Caco-2 (cell line): ENCODE data around the gene CHSY1. TPM values are rescaled to one million over a fixed set of nuclear protein-coding genes. Genes with fewer than 3 reads are reported as not detected.

Source experiments
- BruUV-seq: library from RNA; stranded (reverse); fragments of 400-500 nt; replicated peaks from 2 replicates; lab custom pipeline; 2021; lab: Mats Ljungman, UMichigan
- CTCF ChIA-PET: fragments of 300-600 bp; sonication (Branson Sonifier 250); formaldehyde crosslinking; loops from one replicate; lab custom pipeline; 2022; ENCODE audit warnings: antibody characterized with exemption; lab: Charles Lee
- POLR2A ChIA-PET: fragments of 300-600 bp; sonication (Branson Sonifier 250); formaldehyde crosslinking; loops from one replicate; lab custom pipeline; 2022; ENCODE audit warnings: antibody characterized with exemption; lab: Charles Lee
- DNase-seq, 2 experiments: peaks; one replicate each; pipeline versions ENCODE4 v3.0.0 to v3.0.0-alpha.2; 2020 to 2022
- H3K27me3 ChIP-seq: replicated peaks from 2 replicates; pipeline ENCODE4 v1.6.0; 2011; ENCODE audit warnings: low read length; ENCODE audit not compliant: control insufficient read depth, insufficient read depth
- H3K36me3 ChIP-seq: 2 replicates; pipeline ENCODE4 v1.5.1; 2011; ENCODE audit warnings: low read length; ENCODE audit not compliant: control insufficient read depth, insufficient read depth
- H3K4me1 ChIP-seq: fragments of 250-450 bp; sonication (Bioruptor Pico); 2 replicates; pipeline ENCODE4 v1.5.1; 2020; ENCODE audit warnings: mild to moderate bottlenecking
- H3K4me3 ChIP-seq: 2 replicates; pipeline ENCODE4 v1.5.1; 2011; ENCODE audit warnings: low read depth, mild to moderate bottlenecking, control low read depth, low read length
- H3K9me3 ChIP-seq: fragments of 250-450 bp; sonication (Bioruptor Pico); 2 replicates; pipeline ENCODE4 v1.5.1; 2020; ENCODE audit warnings: mild to moderate bottlenecking, moderate library complexity
- H3K27ac Mint-ChIP-seq: one replicate; pipeline ENCODE4 v1.8.0; 2022; ENCODE audit warnings: mixed read lengths; ENCODE audit not compliant: unreplicated experiment
- H3K27me3 Mint-ChIP-seq: one replicate; pipeline ENCODE4 v1.8.0; 2022; ENCODE audit warnings: mixed read lengths; ENCODE audit not compliant: insufficient read depth, unreplicated experiment
- H3K36me3 Mint-ChIP-seq: one replicate; pipeline ENCODE4 v1.8.0; 2022; ENCODE audit warnings: mild to moderate bottlenecking, mixed read lengths; ENCODE audit not compliant: insufficient read depth, unreplicated experiment
- H3K4me1 Mint-ChIP-seq: one replicate; pipeline ENCODE4 v1.8.0; 2022; ENCODE audit warnings: low read depth, mixed read lengths; ENCODE audit not compliant: unreplicated experiment
- H3K4me3 Mint-ChIP-seq: one replicate; pipeline ENCODE4 v1.8.0; 2022; ENCODE audit warnings: mild to moderate bottlenecking, moderate library complexity, mixed read lengths; ENCODE audit not compliant: unreplicated experiment
- H3K9me3 Mint-ChIP-seq: one replicate; pipeline ENCODE4 v1.8.0; 2022; ENCODE audit warnings: mixed read lengths; ENCODE audit not compliant: unreplicated experiment
- intact Hi-C: fragments of 100-400 bp; cut with micrococcal nuclease; formaldehyde crosslinking; loops from one replicate; pipeline ENCODE4 v1.10.0; 2022; ENCODE audit not compliant: unreplicated experiment
- total RNA-seq: library from RNA; stranded (reverse); gene quantifications from 2 replicates; pipeline ENCODE4 v1.2.3, GENCODE V29; 2022
- TF ChIP-seq, protein P1 (sequence below), 2 experiments: fragments of 200-600 bp in 1 of 2; IDR thresholded peaks; 1 replicate in 1 of 2; 2 replicates in 1 of 2; pipeline versions ENCODE4 v1.5.1 to v1.8.0; 2011 to 2022; ENCODE audit warnings: antibody characterized with exemption in 1 of 2, control low read depth in 1 of 2, inconsistent platforms in 1 of 2, low read depth in 1 of 2, low read length in 1 of 2, mild to moderate bottlenecking in 1 of 2, moderate library complexity in 1 of 2; ENCODE audit not compliant: insufficient read depth in 1 of 2, severe bottlenecking in 1 of 2, unreplicated experiment in 1 of 2

CHSY1 gene
- total RNA-seq, 1 experiment from 2014 or later: 18.7 TPM

DNA sequence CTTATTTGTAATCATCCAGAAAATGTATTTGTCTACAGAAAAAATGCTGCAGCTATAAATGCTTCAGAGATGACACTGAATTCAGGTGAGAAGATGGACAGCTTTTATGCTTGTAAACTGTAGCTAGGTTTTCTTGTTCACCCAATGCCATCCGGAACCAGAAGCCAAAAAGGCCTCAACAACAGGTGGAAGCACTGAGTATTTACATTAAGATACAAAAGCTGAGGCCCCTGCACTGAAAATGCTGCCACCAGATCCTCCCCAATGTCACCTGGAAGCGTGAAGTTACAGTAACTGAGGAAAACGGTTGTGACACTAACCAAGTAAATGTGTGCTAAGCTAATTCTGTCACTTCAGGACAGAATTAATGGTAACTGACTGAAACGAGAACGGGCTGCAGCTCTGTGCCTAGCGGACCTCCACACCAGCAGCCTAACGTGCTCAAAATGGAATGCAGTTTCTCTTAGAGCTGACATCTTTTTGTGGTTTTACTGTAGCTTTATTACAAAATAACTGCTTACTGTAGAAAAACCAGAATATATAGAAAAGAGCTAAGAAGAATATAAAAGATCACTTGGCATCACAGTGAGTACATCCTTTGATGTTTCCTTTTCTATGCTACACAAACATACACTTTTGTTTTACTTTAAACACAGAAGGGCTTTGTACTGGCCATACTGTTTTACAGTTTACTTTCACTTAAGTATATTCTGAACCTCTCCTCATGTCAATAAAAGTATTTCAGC lies 7.6 kb downstream of the CHSY1 start:
- CTCF ChIA-PET: interaction anchor here (0.6 to 1.4 kb wide), 4 partner anchors 8 to 564 kb away, joined by 3 read pairs; no protein-coding TSS in a partner anchor
- Mint-ChIP-seq H3K9me3 (no peaks in the 10 kb centered on the region), H3K4me3 (no peak overlapping the region), H3K36me3 (peaks cover 11% of the 10 kb centered on the region), H3K27me3 (no peaks in the 10 kb centered on the region), H3K4me1 (peaks cover 7% of the 10 kb centered on the region), H3K27ac (no peak overlapping the region)
- Histone ChIP-seq H3K4me1 (no peaks in the 10 kb centered on the region), H3K27me3 (no peaks in the 10 kb centered on the region), H3K9me3 (no peaks in the 10 kb centered on the region), H3K4me3 (no peak overlapping the region), H3K36me3 (no peaks in the 10 kb centered on the region)
- no peak for DNase-seq
- POLR2A ChIA-PET: no interaction called here
- intact Hi-C loops: no loop called here
- TF ChIP-seq, protein P1, sequence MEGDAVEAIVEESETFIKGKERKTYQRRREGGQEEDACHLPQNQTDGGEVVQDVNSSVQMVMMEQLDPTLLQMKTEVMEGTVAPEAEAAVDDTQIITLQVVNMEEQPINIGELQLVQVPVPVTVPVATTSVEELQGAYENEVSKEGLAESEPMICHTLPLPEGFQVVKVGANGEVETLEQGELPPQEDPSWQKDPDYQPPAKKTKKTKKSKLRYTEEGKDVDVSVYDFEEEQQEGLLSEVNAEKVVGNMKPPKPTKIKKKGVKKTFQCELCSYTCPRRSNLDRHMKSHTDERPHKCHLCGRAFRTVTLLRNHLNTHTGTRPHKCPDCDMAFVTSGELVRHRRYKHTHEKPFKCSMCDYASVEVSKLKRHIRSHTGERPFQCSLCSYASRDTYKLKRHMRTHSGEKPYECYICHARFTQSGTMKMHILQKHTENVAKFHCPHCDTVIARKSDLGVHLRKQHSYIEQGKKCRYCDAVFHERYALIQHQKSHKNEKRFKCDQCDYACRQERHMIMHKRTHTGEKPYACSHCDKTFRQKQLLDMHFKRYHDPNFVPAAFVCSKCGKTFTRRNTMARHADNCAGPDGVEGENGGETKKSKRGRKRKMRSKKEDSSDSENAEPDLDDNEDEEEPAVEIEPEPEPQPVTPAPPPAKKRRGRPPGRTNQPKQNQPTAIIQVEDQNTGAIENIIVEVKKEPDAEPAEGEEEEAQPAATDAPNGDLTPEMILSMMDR (IDR thresholded peaks at IDR 0.05; ENCODE audit: insufficient read depth in 1 of 2, low read depth in 1 of 2, low read length in 1 of 2, severe bottlenecking in 1 of 2, unreplicated experiment in 1 of 2): no peak
- no TSS peak for BruUV-seq

DNA sequence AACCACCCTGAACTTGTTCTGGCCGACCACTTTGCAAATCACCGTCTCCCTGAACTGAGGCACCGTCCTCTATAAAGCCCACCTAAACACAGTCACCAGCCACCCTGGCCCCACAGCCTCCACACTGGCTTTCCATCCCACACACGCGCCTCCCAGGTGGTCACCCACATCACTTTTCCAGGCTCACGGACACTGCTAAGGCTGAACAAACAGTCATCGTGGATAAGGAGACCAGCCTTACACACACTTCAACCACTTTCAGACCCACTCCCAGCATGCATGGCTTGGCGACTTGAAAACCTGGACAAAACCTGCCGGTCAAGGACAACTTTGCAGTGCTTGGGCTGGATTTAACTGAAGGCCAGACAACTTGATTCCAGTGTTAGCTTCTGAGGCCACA lies 8.4 kb downstream of the CHSY1 start:
- intact Hi-C loops: no loop called here
- POLR2A ChIA-PET: no interaction called here
- CTCF ChIA-PET: interaction anchor here (1.4 kb wide), 1 partner anchor 15 kb away, joined by 3 read pairs; no protein-coding TSS in a partner anchor
- H3K4me1 Mint-ChIP-seq: peaks cover 7% of the 10 kb centered on the region
- no peak for DNase-seq
- Histone ChIP-seq H3K4me3 (no peak overlapping the region), H3K4me1 (no peaks in the 10 kb centered on the region), H3K27me3 (no peaks in the 10 kb centered on the region), H3K9me3 (no peaks in the 10 kb centered on the region), H3K36me3 (no peaks in the 10 kb centered on the region)
- no peaks in the 10 kb centered on the region for H3K9me3 Mint-ChIP-seq
- no TSS peak for BruUV-seq
- H3K27me3 Mint-ChIP-seq: no peaks in the 10 kb centered on the region
- no peak overlapping the region for H3K4me3 Mint-ChIP-seq
- no peak overlapping the region for H3K27ac Mint-ChIP-seq
- peaks cover 11% of the 10 kb centered on the region for H3K36me3 Mint-ChIP-seq
- TF ChIP-seq, protein P1 (IDR thresholded peaks at IDR 0.05; ENCODE audit: insufficient read depth in 1 of 2, low read depth in 1 of 2, low read length in 1 of 2, severe bottlenecking in 1 of 2, unreplicated experiment in 1 of 2): no peak

DNA sequence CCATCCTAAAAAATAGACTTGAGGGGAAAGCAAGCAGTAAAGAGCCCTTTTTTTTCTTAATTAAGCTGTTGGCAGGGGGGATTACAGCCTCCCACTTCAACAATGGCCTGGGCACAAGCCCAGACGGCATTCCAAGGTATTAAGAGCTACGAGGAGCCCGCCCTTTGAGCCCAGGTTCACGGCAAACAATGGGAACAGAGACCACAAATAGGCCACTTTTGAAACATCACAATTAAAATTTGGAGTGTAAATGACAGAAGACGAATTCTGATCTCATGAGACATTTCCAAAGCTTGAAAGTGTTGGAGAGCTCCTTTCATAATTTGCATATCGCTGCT lies 8.9 kb downstream of the CHSY1 start:
- no peaks in the 10 kb centered on the region for H3K9me3 ChIP-seq
- no peaks in the 10 kb centered on the region for H3K27me3 ChIP-seq
- CTCF ChIA-PET: no interaction called here
- DNase-seq: no peak
- no peak overlapping the region for H3K4me3 ChIP-seq
- Mint-ChIP-seq H3K9me3 (no peaks in the 10 kb centered on the region), H3K27me3 (no peaks in the 10 kb centered on the region), H3K27ac (no peak overlapping the region), H3K4me3 (no peak overlapping the region), H3K36me3 (peaks cover 11% of the 10 kb centered on the region), H3K4me1 (peaks cover 7% of the 10 kb centered on the region)
- intact Hi-C loops: no loop called here
- no TSS peak for BruUV-seq
- no peaks in the 10 kb centered on the region for H3K4me1 ChIP-seq
- H3K36me3 ChIP-seq: no peaks in the 10 kb centered on the region
- TF ChIP-seq, protein P1 (IDR thresholded peaks at IDR 0.05; ENCODE audit: insufficient read depth in 1 of 2, low read depth in 1 of 2, low read length in 1 of 2, severe bottlenecking in 1 of 2, unreplicated experiment in 1 of 2): no peak
- POLR2A ChIA-PET: no interaction called here
